Activated T-cell treated with anti-CD3 and anti-CD28 coated beads for 48 hours (primary cell): ENCODE results near the gene ITPKB.
"Not testable (repeated sequence)": the region's sequence is repeated elsewhere in the genome, so short reads cannot be mapped to it uniquely, and the experiment has no call there.

Experiments used
- DNase-seq: peaks from one replicate; pipeline ENCODE4 v3.0.0-alpha.2; 2020; ENCODE audit warnings: low read depth

Gene ITPKB

DNA sequence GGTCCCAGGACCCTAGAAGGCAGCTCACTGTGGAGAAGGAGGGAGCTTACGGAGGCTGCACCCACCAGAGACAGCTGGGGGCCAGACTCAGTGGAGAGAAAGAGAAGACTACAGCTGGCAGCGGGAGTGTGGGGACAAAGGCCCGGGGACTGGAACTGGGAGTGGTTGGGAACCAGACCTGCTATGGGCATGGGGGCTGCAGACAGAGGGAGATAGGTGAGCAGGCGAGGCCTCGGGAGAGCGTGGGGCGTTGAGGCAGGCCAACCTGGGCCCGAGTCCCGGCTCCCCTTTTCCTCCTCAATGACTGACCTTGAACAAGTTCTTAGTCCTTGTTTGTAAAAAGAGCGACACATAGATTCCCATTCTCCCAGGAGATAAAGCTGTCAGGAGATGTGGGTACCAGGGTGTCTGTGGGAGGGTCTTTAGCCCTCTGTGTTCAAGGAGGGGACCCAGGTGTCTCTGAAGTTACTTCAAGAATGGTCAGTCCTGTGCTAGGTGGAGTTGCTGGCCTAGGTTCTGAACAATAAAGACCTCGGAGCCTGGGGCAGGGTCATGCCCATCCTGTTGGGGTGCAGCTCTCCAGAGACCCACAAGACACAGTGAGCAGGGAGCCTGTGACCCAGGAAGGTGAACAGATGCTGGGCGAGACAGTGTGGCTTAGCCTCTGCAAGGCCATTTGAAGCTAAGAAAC lies 87.9 kb downstream of the ITPKB start:
- DNase-seq = no peak

DNA sequence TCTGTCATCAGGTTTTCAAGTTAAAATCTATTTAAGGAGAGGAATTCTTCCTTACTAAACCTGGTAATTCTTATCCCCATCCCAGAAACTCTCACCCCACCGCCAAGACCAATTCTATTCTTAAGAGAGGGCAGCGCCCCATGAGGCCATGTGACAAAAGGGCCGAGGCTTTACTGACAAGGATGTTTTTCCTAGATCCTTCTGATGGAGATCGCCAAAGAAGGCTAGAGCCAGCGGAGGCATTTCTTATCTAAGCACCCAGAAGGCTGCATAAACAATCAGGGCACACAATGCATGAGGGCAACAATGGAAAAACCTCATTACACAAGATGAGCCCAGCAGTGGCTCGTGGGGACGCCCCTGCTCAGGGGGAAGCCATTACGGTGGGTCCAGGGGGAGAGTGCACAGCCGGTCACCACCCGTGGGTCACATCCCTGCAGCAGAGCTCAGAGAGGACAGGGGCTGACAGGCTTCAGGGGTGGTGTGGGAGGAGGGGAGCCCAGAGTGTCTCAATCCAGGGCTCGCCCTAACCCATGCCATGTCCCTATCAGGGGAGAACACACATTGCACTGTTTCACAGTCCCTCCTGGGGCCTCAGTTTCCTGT lies 88.7 kb downstream of the ITPKB start:
- DNase-seq = no peak

DNA sequence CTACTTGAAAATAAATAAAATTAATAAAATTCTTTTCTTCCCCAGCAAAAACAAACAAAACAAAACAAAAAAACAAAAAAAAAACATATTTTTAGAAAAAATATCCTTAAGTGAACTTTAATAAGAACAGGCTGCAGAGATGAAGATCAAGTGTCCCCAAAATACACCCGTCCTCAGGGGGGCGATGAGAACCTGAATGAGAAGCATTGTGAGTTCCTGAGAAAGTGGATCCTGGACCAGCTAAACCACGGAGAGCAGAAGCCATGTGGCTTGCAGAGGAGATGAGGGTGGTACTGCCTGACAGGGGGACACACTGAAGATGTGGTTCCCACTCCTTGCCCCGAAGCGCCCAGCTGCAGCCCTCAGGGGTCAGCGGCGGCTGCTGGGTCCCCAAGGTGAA lies 89.3 kb downstream of the ITPKB start:
- no peak for DNase-seq

- DNase-seq = no peak
Measured at GRCh38 chr1:226649244-226649643, 89.8 kb downstream of the ITPKB start.

DNA sequence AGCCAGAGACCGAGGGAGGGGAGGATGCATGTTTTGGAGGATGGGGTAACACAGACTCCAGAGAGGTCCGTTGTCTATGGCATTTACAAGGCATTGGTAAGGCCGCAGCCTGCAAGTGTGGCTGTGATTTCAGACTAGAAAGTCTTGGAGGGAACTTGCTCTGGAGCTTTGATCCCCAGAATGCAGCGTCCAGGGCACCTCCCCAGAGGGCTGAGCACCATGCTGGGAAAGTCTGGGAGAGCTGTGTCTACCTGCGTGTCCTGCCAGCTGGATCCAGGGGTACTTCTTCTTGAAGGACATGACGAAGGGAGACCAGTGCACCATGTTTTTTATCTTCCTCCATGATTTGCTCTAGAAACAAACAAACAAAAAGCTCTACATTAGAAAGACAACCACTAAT lies 90.7 kb downstream of the ITPKB start:
- no peak for DNase-seq

DNA sequence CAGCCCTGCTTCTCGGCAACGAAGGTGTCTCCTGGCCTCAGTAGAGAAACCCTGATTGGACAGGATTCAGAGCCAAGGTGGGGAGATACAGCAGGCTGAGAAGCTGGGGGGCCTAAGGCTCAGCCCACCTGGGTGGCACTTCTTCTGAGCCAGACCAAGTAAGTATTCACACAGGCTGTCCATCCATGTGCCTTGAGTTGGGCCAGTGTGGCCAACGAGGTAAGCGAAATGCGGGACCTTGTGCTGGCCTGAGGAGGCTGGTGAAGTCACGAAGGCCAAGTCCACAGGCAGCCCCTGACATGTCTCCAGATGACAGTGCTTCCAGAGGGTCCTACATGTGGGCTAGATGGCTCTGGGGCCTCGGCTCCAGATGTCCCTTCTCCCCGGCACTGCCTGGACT lies 91.4 kb downstream of the ITPKB start:
- DNase-seq = no peak

- no peak for DNase-seq
Measured at GRCh38 chr1:226646870-226647449, 92.1 kb downstream of the ITPKB start.

- DNase-seq = no peak
Measured at GRCh38 chr1:226646026-226646869, 92.8 kb downstream of the ITPKB start.

- DNase-seq = no peak
Measured at GRCh38 chr1:226645279-226645976, 93.7 kb downstream of the ITPKB start.

DNA sequence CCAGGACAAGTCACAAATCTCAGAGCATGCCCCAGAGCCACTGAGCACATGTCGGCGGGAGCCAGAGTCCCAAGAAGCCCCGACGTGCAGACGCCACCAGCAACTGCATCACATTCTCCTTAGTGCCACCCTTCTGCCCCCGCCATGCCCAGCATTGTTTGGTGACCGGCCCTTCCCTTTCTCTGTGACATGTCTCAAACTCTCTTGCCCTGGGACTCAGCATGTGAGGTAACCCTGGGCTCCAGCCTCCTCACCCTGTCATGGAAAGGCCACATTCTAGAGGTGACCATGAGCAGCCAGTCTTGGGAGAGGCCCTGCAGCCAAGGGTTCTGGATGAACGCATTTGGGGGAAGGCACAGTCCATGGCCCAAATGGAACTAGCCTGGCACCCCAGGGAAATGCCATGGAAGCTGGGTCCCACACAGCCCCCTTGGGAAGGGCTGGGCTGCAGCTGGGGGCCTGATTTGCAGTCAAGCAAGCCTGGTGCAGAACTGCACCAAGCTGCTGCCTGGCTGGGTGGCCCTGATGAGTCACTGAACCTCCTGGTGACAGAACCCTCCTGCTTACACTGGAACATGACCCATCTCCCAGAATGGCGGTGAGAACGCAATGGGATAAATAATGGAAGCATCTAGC lies 94.4 kb downstream of the ITPKB start:
- DNase-seq = no peak

GRCh38 chr1:226643611-226644540 lies 95.2 kb downstream of the ITPKB start:
- no peak for DNase-seq

DNA sequence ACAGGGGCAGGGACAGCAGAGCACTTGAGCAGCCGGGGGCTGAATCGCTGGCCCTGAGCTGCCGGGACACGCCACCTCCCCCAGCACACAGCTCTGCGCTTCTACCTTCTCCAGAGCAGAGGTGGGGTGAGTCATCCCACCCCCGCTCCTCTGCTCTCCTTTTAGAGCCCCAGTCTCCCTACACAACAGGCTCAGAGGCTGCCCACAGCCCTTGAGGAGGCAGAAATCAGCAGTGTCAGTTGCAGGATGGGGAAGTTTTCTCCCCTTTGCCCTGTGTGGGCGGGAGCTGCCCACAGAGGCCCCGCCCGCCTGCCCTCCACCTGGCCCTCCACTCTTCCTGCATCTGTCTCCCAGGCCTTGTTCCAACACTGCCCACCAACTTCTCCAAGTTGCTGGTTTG lies 95.9 kb downstream of the ITPKB start:
- peak; percentile 64 for DNase-seq

- no peak for DNase-seq
Measured at GRCh38 chr1:226642421-226642820, 96.7 kb downstream of the ITPKB start.

DNA sequence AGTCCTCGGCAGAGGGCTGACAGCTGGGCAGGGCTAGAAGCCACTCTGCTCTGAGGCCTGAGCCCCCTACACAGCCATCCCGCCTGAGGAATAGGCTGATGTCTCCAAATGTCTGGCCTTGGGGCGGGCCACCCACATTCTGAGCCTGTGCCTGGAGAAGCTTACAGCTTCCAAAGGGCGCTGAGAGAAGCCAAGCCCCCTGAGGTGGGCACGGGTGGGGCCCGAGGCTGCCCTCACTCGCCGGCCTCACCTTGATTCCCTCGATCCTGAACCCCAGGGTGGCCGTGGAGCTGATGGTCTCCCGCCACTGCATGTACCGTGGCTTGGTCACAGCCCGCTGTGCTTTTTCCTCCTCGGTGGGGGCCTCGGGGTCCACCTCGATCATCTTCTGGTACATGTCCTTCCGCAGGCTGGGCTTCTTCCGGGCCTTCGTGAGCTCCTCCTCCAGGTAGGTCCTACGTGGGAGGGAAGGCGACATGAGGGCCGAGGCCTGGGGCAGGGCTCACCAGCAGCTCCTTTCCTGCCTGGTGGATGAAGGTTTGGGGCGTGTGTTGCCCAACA lies 97.3 kb downstream of the ITPKB start:
- DNase-seq = no peak

- no peak for DNase-seq
Measured at GRCh38 chr1:226640321-226641136, 98.6 kb downstream of the ITPKB start.

DNA sequence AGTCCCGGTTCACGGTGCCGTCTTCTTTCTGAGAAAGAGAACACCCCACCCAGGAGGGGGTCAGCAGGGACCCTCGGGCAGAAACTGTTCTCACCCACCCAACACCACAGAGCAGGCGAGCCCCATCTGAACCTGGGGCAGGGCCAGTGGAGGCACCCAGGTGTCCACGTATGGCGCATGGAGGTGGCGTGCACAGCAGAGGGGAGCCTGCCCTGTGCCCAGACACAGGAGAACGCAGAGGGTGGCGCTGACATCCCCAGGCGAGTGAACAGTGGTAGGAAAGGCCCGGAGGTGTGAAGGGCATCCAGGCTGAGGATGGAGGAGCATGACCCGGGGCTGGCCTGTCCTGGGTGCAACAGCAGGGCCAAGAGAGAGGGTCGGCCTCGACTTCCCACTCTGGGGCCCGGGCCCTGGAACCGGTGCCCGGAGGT lies 99.4 kb downstream of the ITPKB start:
- DNase-seq = no peak

GRCh38 chr1:226639206-226639605 lies 99.9 kb downstream of the ITPKB start:
- not testable (repeated sequence) for DNase-seq

DNA sequence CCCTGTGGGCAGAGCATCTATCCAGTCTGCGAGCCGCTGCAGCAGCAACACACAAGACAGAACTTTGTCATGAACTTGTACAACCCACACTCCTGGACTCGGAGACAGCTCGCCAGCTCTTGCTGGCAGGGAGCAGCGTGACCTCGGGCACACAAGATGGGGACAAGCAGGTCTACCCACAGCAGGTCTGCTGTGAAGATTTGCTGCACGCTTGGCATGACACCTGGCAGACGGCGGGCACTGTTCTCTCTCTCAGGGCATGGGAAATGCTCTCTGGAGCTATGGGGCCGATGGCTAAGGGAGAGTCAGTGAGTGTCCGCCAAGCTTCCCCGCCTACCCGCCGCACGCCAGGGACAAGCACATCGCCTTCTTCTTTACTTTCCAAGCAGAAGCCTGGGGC lies 100.5 kb downstream of the ITPKB start:
- DNase-seq = no peak

DNA sequence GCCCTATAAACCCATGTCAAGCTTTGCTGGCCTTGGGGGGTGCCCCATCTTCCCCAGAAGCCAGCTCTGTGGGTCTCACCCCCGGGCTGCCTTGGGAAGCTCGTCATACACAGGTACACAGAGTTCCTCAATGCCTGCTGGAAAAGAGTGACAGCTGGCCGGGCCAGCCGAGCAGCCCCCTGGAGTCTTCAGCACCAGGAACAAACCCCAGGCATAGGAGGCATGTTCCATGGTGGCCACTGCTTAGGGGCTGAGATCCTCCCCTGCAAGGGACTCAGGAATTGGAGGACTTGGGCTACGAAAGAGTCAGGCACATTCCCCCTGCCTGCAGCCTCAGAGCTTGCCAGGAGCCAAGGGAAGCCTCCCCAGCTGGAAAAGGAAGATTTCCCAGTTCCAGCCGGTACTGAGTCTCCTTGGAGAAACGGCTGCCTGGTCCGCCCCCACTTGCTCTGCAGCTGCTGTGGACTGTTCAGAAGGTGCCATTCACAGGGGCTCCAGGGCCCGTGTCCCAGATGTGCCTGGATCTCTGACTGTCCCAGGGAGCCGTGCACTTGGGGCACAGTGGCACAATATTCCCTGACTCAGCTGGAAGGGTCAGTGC lies 101.0 kb downstream of the ITPKB start:
- no peak for DNase-seq
